Prostate gland (tissue), 2 donors: Measurements from ENCODE around the gene R3HDM2.

ENCODE experiments used
- POLR2A ChIP-seq: fragments of 450-650 bp; IDR thresholded peaks from one replicate; pipeline ENCODE4 v1.6.1; 2016; ENCODE audit warnings: antibody characterized with exemption, mild to moderate bottlenecking
- TF ChIP-seq, protein P1 (sequence below), 4 experiments: fragments of 200-600 bp in 2 of 4; fragments of 450-650 bp in 2 of 4; sonication (generic) in 2 of 4; IDR thresholded peaks; 1 replicate in 3 of 4; 2 replicates in 1 of 4; pipeline ENCODE4 v1.5.1; 2016 to 2019; ENCODE audit warnings: antibody characterized with exemption in 4 of 4, mild to moderate bottlenecking in 2 of 4, moderate library complexity in 2 of 4

DNA sequence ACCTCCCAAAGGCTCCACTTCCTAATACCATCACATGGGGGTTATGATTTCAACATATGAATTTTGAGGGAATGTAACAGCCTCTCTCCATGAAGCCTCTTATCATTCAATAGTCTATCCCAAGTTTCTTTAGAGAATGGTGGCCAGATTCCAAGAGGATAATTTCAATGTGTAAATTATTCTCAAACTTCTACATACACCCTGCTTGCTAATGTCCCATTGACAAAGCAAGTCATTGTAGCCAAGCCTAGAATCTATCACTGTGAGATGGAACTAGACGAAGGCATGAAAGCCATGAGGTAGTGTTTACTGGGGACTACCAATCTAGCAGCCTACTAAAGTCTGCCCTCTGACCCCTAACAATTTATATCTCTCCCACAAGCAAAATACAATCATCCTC, 7.6 kb upstream of the R3HDM2 start:
- TF ChIP-seq, protein P1, sequence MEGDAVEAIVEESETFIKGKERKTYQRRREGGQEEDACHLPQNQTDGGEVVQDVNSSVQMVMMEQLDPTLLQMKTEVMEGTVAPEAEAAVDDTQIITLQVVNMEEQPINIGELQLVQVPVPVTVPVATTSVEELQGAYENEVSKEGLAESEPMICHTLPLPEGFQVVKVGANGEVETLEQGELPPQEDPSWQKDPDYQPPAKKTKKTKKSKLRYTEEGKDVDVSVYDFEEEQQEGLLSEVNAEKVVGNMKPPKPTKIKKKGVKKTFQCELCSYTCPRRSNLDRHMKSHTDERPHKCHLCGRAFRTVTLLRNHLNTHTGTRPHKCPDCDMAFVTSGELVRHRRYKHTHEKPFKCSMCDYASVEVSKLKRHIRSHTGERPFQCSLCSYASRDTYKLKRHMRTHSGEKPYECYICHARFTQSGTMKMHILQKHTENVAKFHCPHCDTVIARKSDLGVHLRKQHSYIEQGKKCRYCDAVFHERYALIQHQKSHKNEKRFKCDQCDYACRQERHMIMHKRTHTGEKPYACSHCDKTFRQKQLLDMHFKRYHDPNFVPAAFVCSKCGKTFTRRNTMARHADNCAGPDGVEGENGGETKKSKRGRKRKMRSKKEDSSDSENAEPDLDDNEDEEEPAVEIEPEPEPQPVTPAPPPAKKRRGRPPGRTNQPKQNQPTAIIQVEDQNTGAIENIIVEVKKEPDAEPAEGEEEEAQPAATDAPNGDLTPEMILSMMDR (IDR thresholded peaks at IDR 0.05) = no peak
- no peak for TF ChIP-seq POLR2A
